Central memory CD8-positive, alpha-beta T cell (primary cell): ENCODE results near the gene CA9.

Experiments used
- ATAC-seq: fragments of 150-1000 bp; cut with Tn5 transposase; replicated peaks from 2 replicates; pipeline ENCODE4 v1.10.0; 2022; ENCODE audit warnings: mild to moderate bottlenecking, moderate FRiP score, moderate number of reproducible peaks; ENCODE audit not compliant: poor library complexity, severe bottlenecking; ENCODE audit errors: extremely low read depth
- DNase-seq, 2 donors: peaks; one replicate each; pipeline ENCODE4 v3.0.0; 2021; ENCODE audit warnings: low spot score in 2 of 2
- H3K27ac Mint-ChIP-seq: one replicate; pipeline ENCODE4 v1.8.0; 2022; ENCODE audit warnings: low read depth, mild to moderate bottlenecking, moderate library complexity, mixed read lengths
- H3K27me3 Mint-ChIP-seq: one replicate; pipeline ENCODE4 v1.8.0; 2022; ENCODE audit warnings: mixed read lengths
- H3K36me3 Mint-ChIP-seq: one replicate; pipeline ENCODE4 v1.8.0; 2022; ENCODE audit warnings: mild to moderate bottlenecking, moderate library complexity, mixed read lengths; ENCODE audit not compliant: insufficient read depth
- H3K4me1 Mint-ChIP-seq: one replicate; pipeline ENCODE4 v1.8.0; 2022; ENCODE audit warnings: mixed read lengths
- H3K4me3 Mint-ChIP-seq: one replicate; pipeline ENCODE4 v1.8.0; 2022; ENCODE audit warnings: mild to moderate bottlenecking, moderate library complexity, mixed read lengths
- H3K9me3 Mint-ChIP-seq: one replicate; pipeline ENCODE4 v1.8.0; 2022; ENCODE audit warnings: mixed read lengths

Gene CA9

GRCh38 chr9:35682520-35683315 lies 9.0 kb downstream of the CA9 start:
- Mint-ChIP-seq H3K27me3 (no peaks in the 10 kb centered on the region), H3K4me1 (no peaks in the 10 kb centered on the region), H3K36me3 (peaks cover 4% of the 10 kb centered on the region), H3K27ac (no peak overlapping the region), H3K9me3 (no peaks in the 10 kb centered on the region), H3K4me3 (no peak overlapping the region)
- ATAC-seq (no peak), DNase-seq (no peak)

GRCh38 chr9:35683323-35683722 lies 9.6 kb downstream of the CA9 start:
- ATAC-seq (no peak), DNase-seq (no peak)
- Mint-ChIP-seq H3K36me3 (peaks cover 4% of the 10 kb centered on the region), H3K27ac (no peak overlapping the region), H3K27me3 (no peaks in the 10 kb centered on the region), H3K4me3 (no peak overlapping the region), H3K9me3 (no peaks in the 10 kb centered on the region), H3K4me1 (no peaks in the 10 kb centered on the region)

- Mint-ChIP-seq H3K27me3 (no peaks in the 10 kb centered on the region), H3K27ac (no peak overlapping the region), H3K36me3 (peaks cover 4% of the 10 kb centered on the region), H3K4me1 (peaks cover 10% of the 10 kb centered on the region), H3K4me3 (no peak overlapping the region), H3K9me3 (no peaks in the 10 kb centered on the region)
- ATAC-seq, result no peak
- no peak for DNase-seq
Measured at GRCh38 chr9:35684921-35685320, 11.2 kb downstream of the CA9 start.

- Mint-ChIP-seq H3K9me3 (no peaks in the 10 kb centered on the region), H3K4me3 (no peak overlapping the region), H3K4me1 (peaks cover 10% of the 10 kb centered on the region), H3K27me3 (no peaks in the 10 kb centered on the region), H3K27ac (no peak overlapping the region), H3K36me3 (peaks cover 4% of the 10 kb centered on the region)
- ATAC-seq (no peak), DNase-seq (no peak)
Measured at GRCh38 chr9:35685506-35685905, 11.8 kb downstream of the CA9 start.

GRCh38 chr9:35686222-35687203 lies 12.8 kb downstream of the CA9 start:
- H3K9me3 Mint-ChIP-seq, result no peaks in the 10 kb centered on the region
- H3K27ac Mint-ChIP-seq, result no peak overlapping the region
- H3K27me3 Mint-ChIP-seq, result no peaks in the 10 kb centered on the region
- peaks cover 7% of the 10 kb centered on the region for H3K36me3 Mint-ChIP-seq
- no peak for ATAC-seq
- H3K4me1 Mint-ChIP-seq, result peaks cover 20% of the 10 kb centered on the region
- DNase-seq, result no peak
- H3K4me3 Mint-ChIP-seq, result no peak overlapping the region

GRCh38 chr9:35687306-35687705 lies 13.6 kb downstream of the CA9 start:
- H3K27me3 Mint-ChIP-seq, result no peaks in the 10 kb centered on the region
- DNase-seq (no peak), ATAC-seq (no peak)
- H3K36me3 Mint-ChIP-seq, result peaks cover 7% of the 10 kb centered on the region
- H3K4me1 Mint-ChIP-seq, result peaks cover 27% of the 10 kb centered on the region
- no peak overlapping the region for H3K27ac Mint-ChIP-seq
- no peak overlapping the region for H3K4me3 Mint-ChIP-seq
- H3K9me3 Mint-ChIP-seq, result no peaks in the 10 kb centered on the region

- H3K36me3 Mint-ChIP-seq, result peaks cover 7% of the 10 kb centered on the region
- H3K27ac Mint-ChIP-seq, result no peak overlapping the region
- ATAC-seq, result no peak
- peaks cover 27% of the 10 kb centered on the region for H3K4me1 Mint-ChIP-seq
- DNase-seq, result no peak
- H3K4me3 Mint-ChIP-seq, result no peak overlapping the region
- no peaks in the 10 kb centered on the region for H3K9me3 Mint-ChIP-seq
- H3K27me3 Mint-ChIP-seq, result no peaks in the 10 kb centered on the region
Measured at GRCh38 chr9:35687972-35688557, 14.3 kb downstream of the CA9 start.

GRCh38 chr9:35688558-35689541 lies 15.1 kb downstream of the CA9 start:
- Mint-ChIP-seq H3K27ac (no peak overlapping the region), H3K36me3 (peaks cover 7% of the 10 kb centered on the region), H3K27me3 (no peaks in the 10 kb centered on the region), H3K4me1 (peaks cover 27% of the 10 kb centered on the region), H3K4me3 (peak overlapping the region; percentile 71), H3K9me3 (no peaks in the 10 kb centered on the region)
- ATAC-seq (no peak), DNase-seq (no peak)

GRCh38 chr9:35689542-35690293 lies 16.0 kb downstream of the CA9 start, which contains the start of gene TPM2:
Gene TPM2, minus strand, starts transcription at chr9:35689925. Its CDS starts 108 bp downstream, at chr9:35689817.
- Mint-ChIP-seq H3K4me3 (peak within 1 kb of the TSS; percentile 85), H3K9me3 (no peaks in the 10 kb centered on the region), H3K4me1 (peaks cover 27% of the 10 kb centered on the region), H3K27ac (peak within 1 kb of the TSS; percentile 80), H3K27me3 (no peaks in the 10 kb centered on the region), H3K36me3 (peaks cover 7% of the 10 kb centered on the region)
- ATAC-seq (no peak), DNase-seq (no peak)

GRCh38 chr9:35690294-35690613 lies 16.5 kb downstream of the CA9 start:
- H3K9me3 Mint-ChIP-seq, result no peaks in the 10 kb centered on the region
- H3K27me3 Mint-ChIP-seq, result no peaks in the 10 kb centered on the region
- DNase-seq, result no peak
- peaks cover 7% of the 10 kb centered on the region for H3K36me3 Mint-ChIP-seq
- ATAC-seq, result no peak
- peak overlapping the region; percentile 22 for H3K27ac Mint-ChIP-seq
- H3K4me1 Mint-ChIP-seq, result peaks cover 27% of the 10 kb centered on the region
- peak overlapping the region; percentile 85 for H3K4me3 Mint-ChIP-seq

- no peaks in the 10 kb centered on the region for H3K9me3 Mint-ChIP-seq
- H3K27ac Mint-ChIP-seq, result peak overlapping the region; percentile 80
- H3K27me3 Mint-ChIP-seq, result no peaks in the 10 kb centered on the region
- DNase-seq (no peak), ATAC-seq (peak; percentile 40)
- H3K36me3 Mint-ChIP-seq, result peaks cover 7% of the 10 kb centered on the region
- H3K4me3 Mint-ChIP-seq, result peak overlapping the region; percentile 85
- H3K4me1 Mint-ChIP-seq, result peaks cover 27% of the 10 kb centered on the region
Measured at GRCh38 chr9:35690614-35691333, 17.0 kb downstream of the CA9 start.
